ENCODE data around the gene TMEM117.

The TMEM117 gene

DNA sequence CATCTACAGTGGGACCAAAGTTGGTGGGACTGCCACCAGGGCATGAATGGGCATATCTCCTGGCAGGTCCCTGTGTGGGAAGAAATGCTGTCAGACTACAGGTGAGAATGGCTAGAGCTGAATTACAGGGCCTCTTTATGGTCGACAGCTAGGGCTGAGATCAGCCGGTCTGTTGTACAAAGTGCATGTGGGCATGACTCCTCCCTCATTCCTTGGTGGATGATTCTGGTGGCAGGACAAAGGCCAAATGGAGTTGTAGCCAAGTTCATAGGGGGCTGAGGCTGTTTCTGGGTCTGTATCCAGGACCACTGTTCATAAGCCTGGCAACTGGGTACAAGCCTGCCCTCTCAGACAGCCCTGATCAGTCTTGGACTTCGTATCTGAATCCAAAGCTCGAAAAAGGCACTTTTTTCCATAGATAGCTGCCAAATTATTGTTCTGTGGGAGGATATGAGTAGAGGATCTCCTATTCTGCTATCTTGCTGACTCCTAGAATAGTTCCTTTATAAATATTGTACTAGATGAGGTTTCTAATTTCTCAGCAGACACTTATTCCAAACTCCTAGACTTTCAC is 460.8 kb downstream of the TMEM117 start:
- Histone ChIP-seq H2AFZ (ENCODE audit: low read length) (no peak overlapping the region), H3K27ac (ENCODE audit: low read depth, low read length, poor library complexity, severe bottlenecking) (no peak overlapping the region), H3K4me1 (ENCODE audit: insufficient read depth, low read length, severe bottlenecking) (peaks cover 13% of the 10 kb centered on the region), H3K9me3 (ENCODE audit: low read length) (no peaks in the 10 kb centered on the region), H3K79me2 (ENCODE audit: insufficient read depth, low read length) (no peaks in the 10 kb centered on the region), H3F3A (ENCODE audit: insufficient read depth, low read length) (no peaks in the 10 kb centered on the region), H3K9me2 (ENCODE audit: low read depth, low read length) (no peaks in the 10 kb centered on the region), H3K4me2 (ENCODE audit: low read length) (no peak overlapping the region), H3K9ac (ENCODE audit: low read length) (no peak overlapping the region), H3K4me3 (ENCODE audit: low read depth, low read length, poor library complexity, severe bottlenecking) (no peak overlapping the region), H4K20me1 (ENCODE audit: insufficient read depth, low read length) (no peaks in the 10 kb centered on the region), H3K27me3 (ENCODE audit: insufficient read depth, low read length) (no peaks in the 10 kb centered on the region), H3K36me3 (ENCODE audit: insufficient read depth, low read length) (no peaks in the 10 kb centered on the region)
- TF ChIP-seq, protein P1, sequence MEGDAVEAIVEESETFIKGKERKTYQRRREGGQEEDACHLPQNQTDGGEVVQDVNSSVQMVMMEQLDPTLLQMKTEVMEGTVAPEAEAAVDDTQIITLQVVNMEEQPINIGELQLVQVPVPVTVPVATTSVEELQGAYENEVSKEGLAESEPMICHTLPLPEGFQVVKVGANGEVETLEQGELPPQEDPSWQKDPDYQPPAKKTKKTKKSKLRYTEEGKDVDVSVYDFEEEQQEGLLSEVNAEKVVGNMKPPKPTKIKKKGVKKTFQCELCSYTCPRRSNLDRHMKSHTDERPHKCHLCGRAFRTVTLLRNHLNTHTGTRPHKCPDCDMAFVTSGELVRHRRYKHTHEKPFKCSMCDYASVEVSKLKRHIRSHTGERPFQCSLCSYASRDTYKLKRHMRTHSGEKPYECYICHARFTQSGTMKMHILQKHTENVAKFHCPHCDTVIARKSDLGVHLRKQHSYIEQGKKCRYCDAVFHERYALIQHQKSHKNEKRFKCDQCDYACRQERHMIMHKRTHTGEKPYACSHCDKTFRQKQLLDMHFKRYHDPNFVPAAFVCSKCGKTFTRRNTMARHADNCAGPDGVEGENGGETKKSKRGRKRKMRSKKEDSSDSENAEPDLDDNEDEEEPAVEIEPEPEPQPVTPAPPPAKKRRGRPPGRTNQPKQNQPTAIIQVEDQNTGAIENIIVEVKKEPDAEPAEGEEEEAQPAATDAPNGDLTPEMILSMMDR (IDR thresholded peaks at IDR 0.05; ENCODE audit: low read length): no peak
- TF ChIP-seq EZH2 (IDR thresholded peaks at IDR 0.05; ENCODE audit: borderline replicate concordance, low read length): no peak

DNA sequence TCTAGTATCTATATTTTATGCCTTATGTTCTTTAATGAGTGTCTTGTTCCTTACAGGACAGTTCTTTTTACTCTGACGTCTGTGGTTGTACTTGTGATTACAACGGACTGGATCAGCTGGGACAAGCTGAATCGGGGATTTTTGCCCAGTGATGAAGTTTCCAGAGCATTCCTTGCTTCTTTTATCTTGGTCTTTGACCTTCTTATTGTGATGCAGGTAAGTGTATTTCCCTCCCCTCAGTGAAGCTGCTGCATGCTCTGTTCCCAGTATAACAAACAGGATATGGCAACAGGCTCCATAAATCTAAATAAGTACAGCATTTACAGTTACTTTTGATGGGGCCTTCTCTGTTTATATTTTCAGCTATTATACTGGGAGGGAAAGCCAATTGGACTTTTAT is 463.6 kb downstream of the TMEM117 start:
- Histone ChIP-seq H3K9me3 (ENCODE audit: low read length) (no peaks in the 10 kb centered on the region), H4K20me1 (ENCODE audit: insufficient read depth, low read length) (no peaks in the 10 kb centered on the region), H3K9ac (ENCODE audit: low read length) (no peak overlapping the region), H3F3A (ENCODE audit: insufficient read depth, low read length) (no peaks in the 10 kb centered on the region), H3K4me1 (ENCODE audit: insufficient read depth, low read length, severe bottlenecking) (peaks cover 9% of the 10 kb centered on the region), H3K36me3 (ENCODE audit: insufficient read depth, low read length) (no peaks in the 10 kb centered on the region), H3K27me3 (ENCODE audit: insufficient read depth, low read length) (no peaks in the 10 kb centered on the region), H3K27ac (ENCODE audit: low read depth, low read length, poor library complexity, severe bottlenecking) (no peak overlapping the region), H3K4me3 (ENCODE audit: low read depth, low read length, poor library complexity, severe bottlenecking) (no peak overlapping the region), H3K4me2 (ENCODE audit: low read length) (no peak overlapping the region), H3K79me2 (ENCODE audit: insufficient read depth, low read length) (no peaks in the 10 kb centered on the region), H3K9me2 (ENCODE audit: low read depth, low read length) (no peaks in the 10 kb centered on the region), H2AFZ (ENCODE audit: low read length) (no peak overlapping the region)
- TF ChIP-seq, protein P1 (IDR thresholded peaks at IDR 0.05; ENCODE audit: low read length): no peak
- TF ChIP-seq EZH2 (IDR thresholded peaks at IDR 0.05; ENCODE audit: borderline replicate concordance, low read length): no peak

DNA sequence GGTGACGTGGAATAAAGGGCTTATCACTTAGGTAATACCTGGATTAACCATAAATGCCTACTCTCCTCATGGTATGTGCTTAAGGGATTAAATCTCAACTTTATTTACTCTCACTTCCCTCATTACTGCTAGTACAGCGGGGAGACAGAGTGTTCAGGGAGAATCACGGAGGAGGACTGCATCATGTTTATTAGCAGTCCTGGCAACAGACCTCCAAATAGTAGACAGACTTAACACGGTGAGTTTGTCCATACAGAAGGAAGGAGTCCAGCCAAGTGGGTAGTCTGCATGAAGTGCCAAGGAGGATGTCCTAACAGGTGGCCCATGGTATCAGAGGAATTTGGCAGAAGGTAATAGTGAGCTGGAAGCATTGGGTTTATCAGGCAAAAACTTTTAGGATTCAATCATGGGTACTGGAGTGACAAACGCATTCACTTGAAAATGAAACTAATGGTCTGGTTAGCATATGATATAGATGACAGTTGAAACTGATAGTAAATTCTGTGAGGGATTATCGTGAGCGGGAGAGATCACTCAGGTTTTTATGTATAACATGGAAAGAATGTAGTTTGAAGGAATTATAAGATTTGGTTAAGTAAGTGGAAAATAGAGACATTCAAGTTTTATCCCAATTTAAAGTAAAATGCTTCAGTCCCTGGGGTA is 471.8 kb downstream of the TMEM117 start:
- no peak overlapping the region for H2AFZ ChIP-seq (ENCODE audit: low read length)
- TF ChIP-seq, protein P1 (IDR thresholded peaks at IDR 0.05; ENCODE audit: low read length): no peak
- no peak for TF ChIP-seq EZH2 (IDR thresholded peaks at IDR 0.05; ENCODE audit: borderline replicate concordance, low read length)
- no peak overlapping the region for H3K9ac ChIP-seq (ENCODE audit: low read length)
- H3K27ac ChIP-seq (ENCODE audit: low read depth, low read length, poor library complexity, severe bottlenecking): no peak overlapping the region
- no peaks in the 10 kb centered on the region for H4K20me1 ChIP-seq (ENCODE audit: insufficient read depth, low read length)
- peak overlapping the region; percentile 41; the same call in 1 of the 2 replicates for H3K4me2 ChIP-seq (ENCODE audit: low read length)
- H3K79me2 ChIP-seq (ENCODE audit: insufficient read depth, low read length): no peaks in the 10 kb centered on the region
- H3K27me3 ChIP-seq (ENCODE audit: insufficient read depth, low read length): no peaks in the 10 kb centered on the region
- H3K9me3 ChIP-seq (ENCODE audit: low read length): peaks cover 3% of the 10 kb centered on the region; the same call in 1 of the 2 replicates
- no peaks in the 10 kb centered on the region for H3K9me2 ChIP-seq (ENCODE audit: low read depth, low read length)
- no peaks in the 10 kb centered on the region for H3F3A ChIP-seq (ENCODE audit: insufficient read depth, low read length)
- H3K4me1 ChIP-seq (ENCODE audit: insufficient read depth, low read length, severe bottlenecking): peaks cover 11% of the 10 kb centered on the region
- H3K36me3 ChIP-seq (ENCODE audit: insufficient read depth, low read length): no peaks in the 10 kb centered on the region
- peak overlapping the region; percentile 24 for H3K4me3 ChIP-seq (ENCODE audit: low read depth, low read length, poor library complexity, severe bottlenecking)

All from OCI-LY1 (cell line).